ENCODE measurements around the gene KRT26.

The KRT26 gene

DNA sequence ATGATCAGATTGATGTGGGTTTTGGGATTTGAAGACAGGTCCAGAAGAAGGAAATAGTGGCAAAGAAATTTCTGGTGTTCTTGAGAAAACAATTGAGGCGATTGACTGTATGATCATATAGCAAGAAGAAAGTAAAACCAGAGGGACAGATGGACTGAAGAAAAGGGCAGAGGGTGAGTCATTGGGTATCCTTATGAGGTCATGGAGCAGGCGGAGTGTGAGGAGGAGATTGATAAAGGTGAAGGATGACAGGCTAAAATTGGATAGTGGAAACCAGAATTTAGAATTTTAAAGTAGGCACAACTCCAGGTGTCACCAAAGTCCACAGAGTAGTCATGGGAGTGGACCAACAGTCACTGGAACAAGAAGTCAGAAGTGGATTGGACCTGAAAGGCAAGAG is 29.2 kb upstream of the KRT26 start:
- Histone ChIP-seq H3K9ac (ENCODE audit: low read length) (no peak overlapping the region), H3K27me3 (ENCODE audit: control insufficient read depth in 1 of 2, insufficient read depth in 1 of 2, low read length in 2 of 2) (peaks cover 0 to 34% of the 10 kb centered on the region in 2 experiments), H2AFZ (ENCODE audit: low read depth, low read length) (no peak overlapping the region), H3K79me1 (replicated peaks; ENCODE audit: low read length, poor library complexity, severe bottlenecking) (no peaks in the 10 kb centered on the region), H3K36me3 (ENCODE audit: control insufficient read depth in 1 of 2, insufficient read depth in 2 of 2, low read depth in 1 of 2, low read length in 2 of 2) (no peaks in the 10 kb centered on the region), H2AK5ac (ENCODE audit: low read length, severe bottlenecking) (peak overlapping the region; percentile 41), H3K4ac (ENCODE audit: low read depth in 1 of 2, low read length in 2 of 2) (no peak overlapping the region), H3K14ac (ENCODE audit: low read length in 2 of 2) (no peak overlapping the region), H3K4me1 (ENCODE audit: control insufficient read depth, insufficient read depth, low read depth, low read length) (no peaks in the 10 kb centered on the region), H3K4me2 (ENCODE audit: low read length, poor library complexity, severe bottlenecking) (no peak overlapping the region), H3K4me3 (ENCODE audit: insufficient read depth in 1 of 2, low read depth in 1 of 2, low read length in 2 of 2) (no peak overlapping the region), H3K27ac (ENCODE audit: low read length, poor library complexity, severe bottlenecking) (no peak overlapping the region), H4K91ac (ENCODE audit: low read length) (no peak overlapping the region), H2BK15ac (ENCODE audit: low read depth, poor library complexity, severe bottlenecking) (no peak overlapping the region), H3K9me3 (ENCODE audit: control insufficient read depth, low read length) (no peaks in the 10 kb centered on the region), H2BK120ac (ENCODE audit: low read depth, low read length) (no peak overlapping the region), H2BK5ac (ENCODE audit: low read depth, low read length, poor library complexity, severe bottlenecking) (no peak overlapping the region), H3K23ac (ENCODE audit: low read length in 2 of 2) (no peak overlapping the region), H3K18ac (ENCODE audit: low read depth in 1 of 2, low read length in 2 of 2) (no peak overlapping the region), H4K8ac (ENCODE audit: low read length) (no peak overlapping the region), H2BK12ac (ENCODE audit: low read length in 2 of 2) (no peak overlapping the region)
- DNase-seq, result no peak
- WGBS, result 73% methylated on average over 2 of the region's 2 CpGs

DNA sequence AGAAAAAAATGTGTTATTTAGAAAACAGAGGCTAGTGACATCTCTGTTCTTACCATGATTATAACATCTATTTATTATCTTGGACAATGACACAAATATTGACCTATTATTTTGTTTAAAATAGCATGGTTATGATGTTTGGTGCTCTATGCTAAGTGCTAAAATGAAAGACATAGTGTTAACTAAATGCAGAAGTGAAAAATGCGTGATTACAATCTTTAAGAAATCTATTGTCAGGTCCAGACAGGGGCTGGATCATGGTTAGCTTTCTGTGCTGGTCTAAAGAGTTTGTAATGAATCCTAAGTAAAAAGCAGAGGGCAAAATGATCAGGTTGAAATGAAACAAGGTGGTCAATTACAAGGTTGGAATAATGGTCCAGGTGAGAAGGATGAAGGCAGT is 28.4 kb upstream of the KRT26 start:
- H4K8ac ChIP-seq (ENCODE audit: low read length), result no peak overlapping the region
- DNase-seq, result no peak
- no peak overlapping the region for H2BK120ac ChIP-seq (ENCODE audit: low read depth, low read length)
- H3K79me1 ChIP-seq (replicated peaks; ENCODE audit: low read length, poor library complexity, severe bottlenecking), result no peaks in the 10 kb centered on the region
- H3K36me3 ChIP-seq (ENCODE audit: control insufficient read depth in 1 of 2, insufficient read depth in 2 of 2, low read depth in 1 of 2, low read length in 2 of 2), result no peaks in the 10 kb centered on the region
- H3K9ac ChIP-seq (ENCODE audit: low read length), result no peak overlapping the region
- no peak overlapping the region for H3K27ac ChIP-seq (ENCODE audit: low read length, poor library complexity, severe bottlenecking)
- H3K9me3 ChIP-seq (ENCODE audit: control insufficient read depth, low read length), result no peaks in the 10 kb centered on the region
- H3K18ac ChIP-seq (ENCODE audit: low read depth in 1 of 2, low read length in 2 of 2), result no peak overlapping the region
- no peak overlapping the region for H3K23ac ChIP-seq (ENCODE audit: low read length in 2 of 2)
- no peak overlapping the region for H2BK5ac ChIP-seq (ENCODE audit: low read depth, low read length, poor library complexity, severe bottlenecking)
- H3K14ac ChIP-seq (ENCODE audit: low read length in 2 of 2), result no peak overlapping the region
- H2AFZ ChIP-seq (ENCODE audit: low read depth, low read length), result no peak overlapping the region
- no peaks in the 10 kb centered on the region for H3K4me1 ChIP-seq (ENCODE audit: control insufficient read depth, insufficient read depth, low read depth, low read length)
- no peak overlapping the region for H2AK5ac ChIP-seq (ENCODE audit: low read length, severe bottlenecking)
- 82% methylated on average over 1 of the region's 1 CpG for WGBS
- H2BK12ac ChIP-seq (ENCODE audit: low read length in 2 of 2), result no peak overlapping the region
- H3K4ac ChIP-seq (ENCODE audit: low read depth in 1 of 2, low read length in 2 of 2), result no peak overlapping the region
- no peak overlapping the region for H4K91ac ChIP-seq (ENCODE audit: low read length)
- H3K4me3 ChIP-seq (ENCODE audit: insufficient read depth in 1 of 2, low read depth in 1 of 2, low read length in 2 of 2), result no peak overlapping the region
- no peak overlapping the region for H3K4me2 ChIP-seq (ENCODE audit: low read length, poor library complexity, severe bottlenecking)
- no peak overlapping the region for H2BK15ac ChIP-seq (ENCODE audit: low read depth, poor library complexity, severe bottlenecking)
- H3K27me3 ChIP-seq (ENCODE audit: control insufficient read depth in 1 of 2, insufficient read depth in 1 of 2, low read length in 2 of 2), result peaks cover 0 to 34% of the 10 kb centered on the region in 2 experiments

- Histone ChIP-seq H3K4ac (ENCODE audit: low read depth in 1 of 2, low read length in 2 of 2) (no peak within 1 kb of the TSS), H3K4me2 (ENCODE audit: low read length, poor library complexity, severe bottlenecking) (no peak within 1 kb of the TSS), H2BK12ac (ENCODE audit: low read length in 2 of 2) (no peak within 1 kb of the TSS), H3K27me3 (ENCODE audit: control insufficient read depth in 1 of 2, insufficient read depth in 1 of 2, low read length in 2 of 2) (peaks cover 0 to 31% of the 10 kb centered on the region in 2 experiments), H3K9ac (ENCODE audit: low read length) (no peak within 1 kb of the TSS), H3K23ac (ENCODE audit: low read length in 2 of 2) (no peak within 1 kb of the TSS), H2BK5ac (ENCODE audit: low read depth, low read length, poor library complexity, severe bottlenecking) (no peak within 1 kb of the TSS), H3K9me3 (ENCODE audit: control insufficient read depth, low read length) (no peaks in the 10 kb centered on the region), H2BK120ac (ENCODE audit: low read depth, low read length) (no peak within 1 kb of the TSS), H3K79me1 (replicated peaks; ENCODE audit: low read length, poor library complexity, severe bottlenecking) (no peaks in the 10 kb centered on the region), H2AK5ac (ENCODE audit: low read length, severe bottlenecking) (no peak within 1 kb of the TSS), H3K4me1 (ENCODE audit: control insufficient read depth, insufficient read depth, low read depth, low read length) (no peaks in the 10 kb centered on the region), H2AFZ (ENCODE audit: low read depth, low read length) (no peak within 1 kb of the TSS), H3K27ac (ENCODE audit: low read length, poor library complexity, severe bottlenecking) (no peak within 1 kb of the TSS), H3K18ac (ENCODE audit: low read depth in 1 of 2, low read length in 2 of 2) (no peak within 1 kb of the TSS), H3K36me3 (ENCODE audit: control insufficient read depth in 1 of 2, insufficient read depth in 2 of 2, low read depth in 1 of 2, low read length in 2 of 2) (no peaks in the 10 kb centered on the region), H3K14ac (ENCODE audit: low read length in 2 of 2) (no peak within 1 kb of the TSS), H4K91ac (ENCODE audit: low read length) (no peak within 1 kb of the TSS), H2BK15ac (ENCODE audit: low read depth, poor library complexity, severe bottlenecking) (no peak within 1 kb of the TSS), H3K4me3 (ENCODE audit: insufficient read depth in 1 of 2, low read depth in 1 of 2, low read length in 2 of 2) (no peak within 1 kb of the TSS), H4K8ac (ENCODE audit: low read length) (no peak within 1 kb of the TSS)
- DNase-seq, result no peak
- WGBS, result no CpG with 5 or more reads among the region's 3 CpGs
Observed at GRCh38 chr17:40799859-40800258, 27.9 kb upstream of the KRT26 start, which contains the start of gene KRT28. Gene KRT28 (minus strand): TSS chr17:40799959. CDS start chr17:40799893, 66 bp downstream.

- Histone ChIP-seq H3K14ac (ENCODE audit: low read length in 2 of 2) (no peak overlapping the region), H4K91ac (ENCODE audit: low read length) (no peak overlapping the region), H3K18ac (ENCODE audit: low read depth in 1 of 2, low read length in 2 of 2) (no peak overlapping the region), H2BK120ac (ENCODE audit: low read depth, low read length) (no peak overlapping the region), H2AFZ (ENCODE audit: low read depth, low read length) (no peak overlapping the region), H4K8ac (ENCODE audit: low read length) (no peak overlapping the region), H3K9me3 (ENCODE audit: control insufficient read depth, low read length) (no peaks in the 10 kb centered on the region), H2BK12ac (ENCODE audit: low read length in 2 of 2) (no peak overlapping the region), H3K27ac (ENCODE audit: low read length, poor library complexity, severe bottlenecking) (no peak overlapping the region), H3K79me1 (replicated peaks; ENCODE audit: low read length, poor library complexity, severe bottlenecking) (no peaks in the 10 kb centered on the region), H3K4me3 (ENCODE audit: insufficient read depth in 1 of 2, low read depth in 1 of 2, low read length in 2 of 2) (no peak overlapping the region), H3K4ac (ENCODE audit: low read depth in 1 of 2, low read length in 2 of 2) (no peak overlapping the region), H3K4me1 (ENCODE audit: control insufficient read depth, insufficient read depth, low read depth, low read length) (no peaks in the 10 kb centered on the region), H3K23ac (ENCODE audit: low read length in 2 of 2) (no peak overlapping the region), H3K9ac (ENCODE audit: low read length) (no peak overlapping the region), H3K27me3 (ENCODE audit: control insufficient read depth in 1 of 2, insufficient read depth in 1 of 2, low read length in 2 of 2) (peaks cover 0 to 34% of the 10 kb centered on the region in 2 experiments), H3K4me2 (ENCODE audit: low read length, poor library complexity, severe bottlenecking) (no peak overlapping the region), H2BK5ac (ENCODE audit: low read depth, low read length, poor library complexity, severe bottlenecking) (no peak overlapping the region), H2AK5ac (ENCODE audit: low read length, severe bottlenecking) (no peak overlapping the region), H3K36me3 (ENCODE audit: control insufficient read depth in 1 of 2, insufficient read depth in 2 of 2, low read depth in 1 of 2, low read length in 2 of 2) (no peaks in the 10 kb centered on the region), H2BK15ac (ENCODE audit: low read depth, poor library complexity, severe bottlenecking) (no peak overlapping the region)
- DNase-seq, result no peak
- WGBS, result 91% methylated on average over 27 of the region's 27 CpGs
Observed at GRCh38 chr17:40796846-40797245, 24.8 kb upstream of the KRT26 start.
